ENCODE data around the gene PPP1R7.

DNA sequence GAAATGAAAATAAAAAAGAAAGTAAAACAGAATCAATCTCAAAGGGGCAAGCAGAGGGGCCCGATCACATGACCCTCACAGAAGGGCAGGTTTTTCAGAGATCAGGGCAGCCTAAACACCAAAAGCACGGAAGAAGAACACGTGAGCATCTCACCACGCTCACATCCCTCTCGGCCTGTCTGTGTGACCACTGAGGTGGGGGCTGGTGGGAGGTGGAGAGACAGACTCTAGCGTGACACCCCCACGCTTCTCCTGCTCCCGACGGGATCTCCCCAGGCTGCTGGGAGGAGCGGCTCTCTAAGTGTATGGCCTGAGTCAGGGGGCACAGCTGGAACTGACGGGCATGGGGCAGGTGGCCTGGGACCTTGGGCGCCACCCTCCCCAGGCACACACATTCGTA is 24.6 kb upstream of the PPP1R7 start:
- TF ChIP-seq CTCF (IDR thresholded peaks at IDR 0.05) (no peak), POLR2A (IDR thresholded peaks at IDR 0.05) (no peak)
